H9 (cell line): ENCODE results near the gene RAC2. TPM values are rescaled to one million over a fixed set of nuclear protein-coding genes. Genes with fewer than 3 reads are reported as not detected.

Experiments used
- DNase-seq: peaks from one replicate; pipeline ENCODE4 v3.0.0-alpha.2; 2017
- H2AFZ ChIP-seq: one replicate; pipeline ENCODE4 v1.6.1; 2013; ENCODE audit warnings: mild to moderate bottlenecking, low read length, control low read depth, moderate library complexity
- H2AK5ac ChIP-seq: 2 replicates; pipeline ENCODE4 v1.6.1; 2013; ENCODE audit warnings: low read length, control low read depth, mixed read lengths; ENCODE audit not compliant: insufficient read length
- H2BK120ac ChIP-seq: one replicate; pipeline ENCODE4 v1.6.1; 2013; ENCODE audit warnings: low read depth, mild to moderate bottlenecking, low read length, control low read depth, inconsistent platforms; ENCODE audit not compliant: poor library complexity, severe bottlenecking
- H2BK12ac ChIP-seq: 2 replicates; pipeline ENCODE4 v1.6.1; 2013; ENCODE audit warnings: low read length, control low read depth, mixed read lengths, low read depth; ENCODE audit not compliant: insufficient read length
- H2BK15ac ChIP-seq: 2 replicates; pipeline ENCODE4 v1.6.1; 2013; ENCODE audit warnings: low read depth, low read length, control low read depth
- H2BK20ac ChIP-seq: one replicate; pipeline ENCODE4 v1.6.1; 2013; ENCODE audit warnings: low read depth, mild to moderate bottlenecking, low read length, control low read depth, inconsistent platforms; ENCODE audit not compliant: poor library complexity, severe bottlenecking
- H2BK5ac ChIP-seq: 2 replicates; pipeline ENCODE4 v1.6.1; 2013; ENCODE audit warnings: low read length, control low read depth, mixed read lengths; ENCODE audit not compliant: insufficient read length
- H3K14ac ChIP-seq: 2 replicates; pipeline ENCODE4 v1.6.1; 2013; ENCODE audit warnings: low read length, control low read depth; ENCODE audit not compliant: insufficient read depth
- H3K18ac ChIP-seq: 2 replicates; pipeline ENCODE4 v1.6.1; 2013; ENCODE audit warnings: low read depth, mild to moderate bottlenecking, mixed read lengths, low read length, control low read depth; ENCODE audit not compliant: insufficient read length
- H3K23ac ChIP-seq: 2 replicates; pipeline ENCODE4 v1.6.1; 2013; ENCODE audit warnings: low read length, control low read depth, mixed read lengths, low read depth; ENCODE audit not compliant: insufficient read length
- H3K23me2 ChIP-seq: 2 replicates; pipeline ENCODE4 v1.6.1; 2013; ENCODE audit warnings: low read depth, mild to moderate bottlenecking, mixed read lengths, low read length, control low read depth; ENCODE audit not compliant: insufficient read length, poor library complexity, severe bottlenecking
- H3K27ac ChIP-seq: 2 replicates; pipeline ENCODE4 v1.5.1; 2013; ENCODE audit warnings: low read length, control low read depth, mixed read lengths, low read depth; ENCODE audit not compliant: insufficient read length
- H3K27me3 ChIP-seq: 2 replicates; pipeline ENCODE4 v1.6.1; 2013; ENCODE audit warnings: low read length, control low read depth, inconsistent platforms; ENCODE audit not compliant: insufficient read depth
- H3K4ac ChIP-seq: 2 replicates; pipeline ENCODE4 v1.6.1; 2013; ENCODE audit warnings: low read depth, mild to moderate bottlenecking, control low read depth, inconsistent platforms, low read length, moderate library complexity
- H3K4me1 ChIP-seq: 2 replicates; pipeline ENCODE4 v1.6.1; 2013; ENCODE audit warnings: low read length, control low read depth, inconsistent platforms; ENCODE audit not compliant: insufficient read depth
- H3K4me2 ChIP-seq: 2 replicates; pipeline ENCODE4 v1.6.1; 2013; ENCODE audit warnings: low read length, control low read depth, mixed read lengths; ENCODE audit not compliant: insufficient read length, insufficient read depth
- H3K56ac ChIP-seq: 2 replicates; pipeline ENCODE4 v1.6.1; 2013; ENCODE audit warnings: low read depth, mild to moderate bottlenecking, mixed read lengths, low read length, control low read depth; ENCODE audit not compliant: insufficient read length
- H3K79me1 ChIP-seq: 2 replicates; pipeline ENCODE4 v1.6.1; 2013; ENCODE audit warnings: low read depth, mild to moderate bottlenecking, moderate library complexity, low read length, control low read depth, inconsistent platforms; ENCODE audit not compliant: insufficient read depth, poor library complexity, severe bottlenecking
- H3K79me2 ChIP-seq: 2 replicates; pipeline ENCODE4 v1.6.1; 2013; ENCODE audit warnings: low read length, control low read depth, inconsistent platforms; ENCODE audit not compliant: insufficient read depth
- H3K9ac ChIP-seq: 2 replicates; pipeline ENCODE4 v1.6.1; 2013; ENCODE audit warnings: low read length, control low read depth, mixed read lengths; ENCODE audit not compliant: insufficient read length; ENCODE audit errors: extremely low read depth
- H3K9me3 ChIP-seq: one replicate; pipeline ENCODE4 v1.6.1; 2013; ENCODE audit warnings: low read depth, low read length, inconsistent platforms; ENCODE audit not compliant: control insufficient read depth
- H3T11ph ChIP-seq: one replicate; pipeline ENCODE4 v1.6.1; 2013; ENCODE audit warnings: mild to moderate bottlenecking, low read length, control low read depth, inconsistent platforms
- H4K20me1 ChIP-seq: one replicate; pipeline ENCODE4 v1.6.1; 2013; ENCODE audit not compliant: control insufficient read depth, insufficient read length, insufficient read depth
- H4K5ac ChIP-seq: 2 replicates; pipeline ENCODE4 v1.6.1; 2013; ENCODE audit warnings: low read depth, mild to moderate bottlenecking, mixed read lengths, low read length, control low read depth; ENCODE audit not compliant: insufficient read length
- H4K8ac ChIP-seq: replicated peaks from 2 replicates; pipeline ENCODE4 v1.6.1; 2013; ENCODE audit warnings: low read length, control low read depth, mixed read lengths, low read depth; ENCODE audit not compliant: insufficient read length
- H4K91ac ChIP-seq: 2 replicates; pipeline ENCODE4 v1.6.1; 2013; ENCODE audit warnings: low read depth, mild to moderate bottlenecking, moderate library complexity, mixed read lengths, low read length, control low read depth; ENCODE audit not compliant: insufficient read length
- H3K27ac Mint-ChIP-seq, 3 experiments: 2 replicates in 2 of 3; 3 replicates in 1 of 3; pipeline ENCODE4 v1.8.0; 2020 to 2021; ENCODE audit warnings: mixed read lengths in 3 of 3, mild to moderate bottlenecking in 1 of 3, moderate library complexity in 1 of 3
- H3K27me3 Mint-ChIP-seq: 2 replicates; pipeline ENCODE4 v1.8.0; 2021; ENCODE audit warnings: low read depth, mild to moderate bottlenecking, moderate library complexity, mixed read lengths
- H3K36me3 Mint-ChIP-seq, 3 experiments: 2 replicates in 2 of 3; 3 replicates in 1 of 3; pipeline ENCODE4 v1.8.0; 2020 to 2021; ENCODE audit warnings: low read depth in 3 of 3, mixed read lengths in 3 of 3; ENCODE audit not compliant: insufficient read depth in 1 of 3
- H3K4me1 Mint-ChIP-seq, 2 experiments: 2 replicates each; pipeline ENCODE4 v1.8.0; 2020; ENCODE audit warnings: mixed read lengths in 2 of 2
- H3K4me3 Mint-ChIP-seq, 2 experiments: 2 replicates in 1 of 2; 3 replicates in 1 of 2; pipeline ENCODE4 v1.8.0; 2020 to 2021; ENCODE audit warnings: mild to moderate bottlenecking in 2 of 2, mixed read lengths in 2 of 2, moderate library complexity in 1 of 2
- H3K9me3 Mint-ChIP-seq, 2 experiments: 2 replicates in 1 of 2; 3 replicates in 1 of 2; pipeline ENCODE4 v1.8.0; 2020; ENCODE audit warnings: mild to moderate bottlenecking in 2 of 2, mixed read lengths in 2 of 2, moderate library complexity in 1 of 2
- WGBS: extraction: QIAGEN DNeasy Blood & Tissue Kit; methylation state at CpG from one replicate; pipeline ENCODE4 v1.1.7; 2013; ENCODE audit warnings: missing lambda C conversion rate, low lambda C conversion rate, mixed read lengths; ENCODE audit not compliant: insufficient read length; ENCODE audit errors: extremely low coverage; 5-methylcytosine and 5-hydroxymethylcytosine counted together
- total RNA-seq: library from RNA; stranded (reverse); gene quantifications from 2 replicates; pipeline ENCODE4 v1.2.1, GENCODE V29; 2021
- TF ChIP-seq, protein P1 (sequence below): fragments of 200-600 bp; sonication (generic); conservative IDR thresholded peaks from 3 replicates; pipeline ENCODE4 v1.8.0; 2021; ENCODE audit warnings: antibody characterized with exemption, mild to moderate bottlenecking

Gene RAC2
- total RNA-seq, 1 experiment from 2014 or later, result 2.8 TPM

- H3K4me1 ChIP-seq, result no peaks in the 10 kb centered on the region
- Mint-ChIP-seq H3K4me1 (no peaks in the 10 kb centered on the region), H3K9me3 (no peaks in the 10 kb centered on the region; a peak in 1 of 5 replicates), H3K4me3 (no peak overlapping the region), H3K27ac (no peak overlapping the region), H3K27me3 (peaks cover 46% of the 10 kb centered on the region), H3K36me3 (no peaks in the 10 kb centered on the region)
- H4K91ac ChIP-seq, result no peak overlapping the region
- no peak overlapping the region for H3K18ac ChIP-seq
- H2BK15ac ChIP-seq, result no peak overlapping the region
- H3K79me2 ChIP-seq, result no peaks in the 10 kb centered on the region
- H3K4ac ChIP-seq, result no peak overlapping the region
- no peaks in the 10 kb centered on the region for H3K79me1 ChIP-seq
- DNase-seq, result no peak
- H3K9ac ChIP-seq, result no peak overlapping the region
- H3K23me2 ChIP-seq, result no peaks in the 10 kb centered on the region
- no peak overlapping the region for H3K27ac ChIP-seq
- H4K20me1 ChIP-seq, result no peaks in the 10 kb centered on the region
- H2AFZ ChIP-seq, result no peak overlapping the region
- no peak overlapping the region for H3K56ac ChIP-seq
- no peak overlapping the region for H2AK5ac ChIP-seq
- no peak overlapping the region for H2BK5ac ChIP-seq
- no peaks in the 10 kb centered on the region; the same call in 1 of the 2 replicates for H3K27me3 ChIP-seq
- H3K9me3 ChIP-seq, result no peaks in the 10 kb centered on the region
- H3K14ac ChIP-seq, result no peak overlapping the region; the same call in 1 of the 2 replicates
- no peak overlapping the region for H4K5ac ChIP-seq
- no CpG with 5 or more reads among the region's 8 CpGs for WGBS
- H4K8ac ChIP-seq, result no peak overlapping the region
- TF ChIP-seq, protein P1, sequence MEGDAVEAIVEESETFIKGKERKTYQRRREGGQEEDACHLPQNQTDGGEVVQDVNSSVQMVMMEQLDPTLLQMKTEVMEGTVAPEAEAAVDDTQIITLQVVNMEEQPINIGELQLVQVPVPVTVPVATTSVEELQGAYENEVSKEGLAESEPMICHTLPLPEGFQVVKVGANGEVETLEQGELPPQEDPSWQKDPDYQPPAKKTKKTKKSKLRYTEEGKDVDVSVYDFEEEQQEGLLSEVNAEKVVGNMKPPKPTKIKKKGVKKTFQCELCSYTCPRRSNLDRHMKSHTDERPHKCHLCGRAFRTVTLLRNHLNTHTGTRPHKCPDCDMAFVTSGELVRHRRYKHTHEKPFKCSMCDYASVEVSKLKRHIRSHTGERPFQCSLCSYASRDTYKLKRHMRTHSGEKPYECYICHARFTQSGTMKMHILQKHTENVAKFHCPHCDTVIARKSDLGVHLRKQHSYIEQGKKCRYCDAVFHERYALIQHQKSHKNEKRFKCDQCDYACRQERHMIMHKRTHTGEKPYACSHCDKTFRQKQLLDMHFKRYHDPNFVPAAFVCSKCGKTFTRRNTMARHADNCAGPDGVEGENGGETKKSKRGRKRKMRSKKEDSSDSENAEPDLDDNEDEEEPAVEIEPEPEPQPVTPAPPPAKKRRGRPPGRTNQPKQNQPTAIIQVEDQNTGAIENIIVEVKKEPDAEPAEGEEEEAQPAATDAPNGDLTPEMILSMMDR, result no peak
- H3T11ph ChIP-seq, result no peak overlapping the region
- H2BK12ac ChIP-seq, result no peak overlapping the region
- no peak overlapping the region for H3K4me2 ChIP-seq
- no peak overlapping the region for H2BK120ac ChIP-seq
- no peak overlapping the region for H2BK20ac ChIP-seq
- H3K23ac ChIP-seq, result no peak overlapping the region
These were observed 29.8 kb upstream of the RAC2 start for GRCh38 chr22:37273846-37274225.
